ENCODE results near the gene EIF2B2.

Gene EIF2B2

DNA sequence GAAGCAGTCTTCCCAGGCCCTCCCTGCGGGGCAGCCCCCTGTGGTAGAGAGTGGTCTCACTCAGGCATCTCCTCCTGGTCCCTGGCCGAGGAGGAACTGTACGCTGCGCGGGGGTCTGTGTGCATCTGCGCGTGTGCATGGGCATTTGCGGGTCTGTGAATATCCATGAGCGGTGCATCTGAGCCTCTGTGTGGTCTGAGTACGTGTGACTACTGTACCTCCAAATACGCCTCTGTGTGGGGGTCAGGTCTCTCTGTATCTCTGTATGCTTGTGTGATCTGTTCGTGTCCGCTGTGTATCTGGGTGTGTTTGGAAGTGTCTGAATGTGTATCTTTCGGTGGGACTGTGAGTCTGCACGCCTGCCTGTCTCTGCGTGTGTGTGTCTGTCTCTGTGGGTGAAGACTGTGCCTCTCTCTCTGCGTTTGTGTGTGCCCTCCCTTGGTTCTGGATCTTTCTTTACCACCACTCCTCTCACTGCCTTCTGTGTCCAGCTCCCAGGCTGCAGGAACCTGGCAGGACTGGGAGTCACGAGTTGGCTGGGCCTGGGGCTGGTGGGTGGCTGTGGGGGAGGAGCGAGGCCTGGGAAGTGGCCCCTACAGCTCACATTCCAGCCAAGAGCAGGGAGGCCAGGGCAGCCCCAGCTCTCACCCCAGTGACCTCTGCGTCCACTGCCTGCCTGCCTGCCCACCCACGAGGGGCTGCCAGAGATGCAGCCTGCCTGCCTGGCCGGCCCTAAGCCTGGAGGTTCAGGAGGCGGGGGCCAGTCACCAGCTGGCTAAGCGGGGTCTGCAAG is 46.2 kb upstream of the EIF2B2 start:
- TF ChIP-seq, protein P1, sequence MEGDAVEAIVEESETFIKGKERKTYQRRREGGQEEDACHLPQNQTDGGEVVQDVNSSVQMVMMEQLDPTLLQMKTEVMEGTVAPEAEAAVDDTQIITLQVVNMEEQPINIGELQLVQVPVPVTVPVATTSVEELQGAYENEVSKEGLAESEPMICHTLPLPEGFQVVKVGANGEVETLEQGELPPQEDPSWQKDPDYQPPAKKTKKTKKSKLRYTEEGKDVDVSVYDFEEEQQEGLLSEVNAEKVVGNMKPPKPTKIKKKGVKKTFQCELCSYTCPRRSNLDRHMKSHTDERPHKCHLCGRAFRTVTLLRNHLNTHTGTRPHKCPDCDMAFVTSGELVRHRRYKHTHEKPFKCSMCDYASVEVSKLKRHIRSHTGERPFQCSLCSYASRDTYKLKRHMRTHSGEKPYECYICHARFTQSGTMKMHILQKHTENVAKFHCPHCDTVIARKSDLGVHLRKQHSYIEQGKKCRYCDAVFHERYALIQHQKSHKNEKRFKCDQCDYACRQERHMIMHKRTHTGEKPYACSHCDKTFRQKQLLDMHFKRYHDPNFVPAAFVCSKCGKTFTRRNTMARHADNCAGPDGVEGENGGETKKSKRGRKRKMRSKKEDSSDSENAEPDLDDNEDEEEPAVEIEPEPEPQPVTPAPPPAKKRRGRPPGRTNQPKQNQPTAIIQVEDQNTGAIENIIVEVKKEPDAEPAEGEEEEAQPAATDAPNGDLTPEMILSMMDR (IDR thresholded peaks at IDR 0.05; ENCODE audit: insufficient read depth, missing control alignments): no peak
- FAIRE-seq (no peak), DNase-seq (ENCODE audit: insufficient read length, low spot score) (no peak)

- DNase-seq (ENCODE audit: insufficient read length, low spot score) (no peak), FAIRE-seq (no peak)
- TF ChIP-seq, protein P1 (IDR thresholded peaks at IDR 0.05; ENCODE audit: insufficient read depth, missing control alignments): no peak
Measured at GRCh38 chr14:74959596-74960180, 43.0 kb upstream of the EIF2B2 start.

DNA sequence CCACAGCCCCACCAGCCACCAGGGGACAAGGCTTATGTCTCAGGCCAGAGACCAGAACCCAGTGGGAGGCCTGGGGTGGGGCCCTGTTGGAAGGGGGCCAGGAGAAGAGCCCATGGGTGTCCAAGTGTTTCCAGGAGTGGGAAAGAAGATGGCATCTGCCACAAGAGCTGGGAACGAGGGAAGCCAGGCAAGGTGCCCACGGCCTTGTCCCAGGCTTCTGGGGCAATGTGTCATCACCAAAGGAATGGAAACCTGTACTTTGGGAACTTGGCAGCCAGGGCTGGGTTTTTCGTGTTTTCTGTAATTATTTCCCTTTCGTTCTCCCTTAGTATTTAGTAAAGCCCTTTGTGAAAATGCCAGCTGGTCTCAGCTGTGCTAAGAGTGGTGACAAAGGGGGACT is 42.0 kb upstream of the EIF2B2 start:
- no peak for DNase-seq (ENCODE audit: insufficient read length, low spot score)
- TF ChIP-seq, protein P1 (IDR thresholded peaks at IDR 0.05; ENCODE audit: insufficient read depth, missing control alignments): no peak
- no peak for FAIRE-seq

GRCh38 chr14:74961238-74961911 is 41.3 kb upstream of the EIF2B2 start:
- TF ChIP-seq, protein P1 (IDR thresholded peaks at IDR 0.05; ENCODE audit: insufficient read depth, missing control alignments): no peak
- DNase-seq (ENCODE audit: insufficient read length, low spot score) (no peak), FAIRE-seq (no peak)

- no peak for DNase-seq (ENCODE audit: insufficient read length, low spot score)
Measured at GRCh38 chr14:74962046-74962445, 40.7 kb upstream of the EIF2B2 start.

DNA sequence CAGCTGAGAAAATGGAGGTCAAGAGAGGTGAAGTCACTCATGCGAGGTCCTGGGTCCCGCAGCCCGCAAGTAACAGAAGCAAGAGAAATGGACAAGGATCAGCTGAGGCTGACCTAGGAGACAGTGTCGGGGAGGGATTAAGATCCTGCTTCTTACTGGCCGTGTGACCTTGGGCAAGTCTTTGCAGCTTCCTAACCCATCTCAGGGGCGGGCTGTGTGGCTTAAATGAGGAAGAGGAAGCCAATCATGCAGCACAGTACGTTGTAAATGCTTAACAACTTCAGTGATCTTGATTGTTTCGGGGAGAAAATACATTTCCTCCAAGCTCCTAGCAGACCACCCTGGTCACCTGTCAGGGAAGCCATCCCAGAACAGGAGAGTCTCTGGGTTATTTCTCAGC is 40.2 kb upstream of the EIF2B2 start:
- TF ChIP-seq, protein P1 (IDR thresholded peaks at IDR 0.05; ENCODE audit: insufficient read depth, missing control alignments): no peak
- DNase-seq (ENCODE audit: insufficient read length, low spot score): no peak
- FAIRE-seq: no peak

More at GRCh38 chr14:74962046-74962445, 40.7 kb upstream of the EIF2B2 start:
- FAIRE-seq: no peak
- TF ChIP-seq, protein P1 (IDR thresholded peaks at IDR 0.05; ENCODE audit: insufficient read depth, missing control alignments): no peak
